Measurements from ENCODE around the gene EXOSC9. TPM values are rescaled to one million over a fixed set of nuclear protein-coding genes. Genes with fewer than 3 reads are reported as not detected.

EXOSC9 gene
- total and polyA plus RNA-seq, 2 experiments from 2014 or later: 71.9 to 105 TPM

DNA sequence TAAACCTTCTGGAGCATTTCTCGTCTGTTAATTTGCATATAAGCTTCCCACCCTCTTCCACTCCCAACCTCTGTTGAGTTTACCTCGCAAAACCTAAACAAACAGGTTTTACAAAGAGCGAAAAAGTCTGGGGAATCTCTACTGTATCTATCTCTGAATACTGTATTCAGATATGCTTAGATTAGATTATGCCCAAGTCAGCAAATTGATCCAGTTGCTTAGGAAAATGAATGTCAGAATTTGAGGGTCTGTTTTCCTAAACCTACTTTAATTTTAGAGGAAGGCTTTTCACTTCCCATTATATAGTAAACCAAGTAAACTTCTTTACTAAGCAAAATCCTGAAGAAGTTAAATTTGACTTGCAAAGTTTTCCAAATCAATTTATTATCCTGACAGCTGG lies 15.9 kb downstream of the EXOSC9 start:
- no peak for ATAC-seq
- no peak overlapping the region for H3K4me3 ChIP-seq
- H3K4me2 ChIP-seq: no peak overlapping the region
- no peak overlapping the region for H2AFZ ChIP-seq
- Mint-ChIP-seq H3K9me3 (no peaks in the 10 kb centered on the region), H3K4me3 (no peak overlapping the region), H3K27ac (no peak overlapping the region), H3K36me3 (ENCODE audit: low read depth) (peaks cover 85% of the 10 kb centered on the region), H3K4me1 (no peaks in the 10 kb centered on the region), H3K27me3 (ENCODE audit: insufficient read depth, low read depth, poor library complexity) (no peaks in the 10 kb centered on the region)
- H3F3A ChIP-seq (replicated peaks; ENCODE audit: low read depth): peaks cover 5% of the 10 kb centered on the region; the same call in 1 of the 2 replicates
- peaks cover 96% of the 10 kb centered on the region for H3K36me3 ChIP-seq (ENCODE audit: insufficient read depth)
- 0 out of 2 replicates have a peak, but pooled peaks cover 5% of the 10 kb centered on the region for H3K4me1 ChIP-seq (ENCODE audit: insufficient read depth)
- no peak for TF ChIP-seq EZH2phosphoT487 (IDR thresholded peaks at IDR 0.05; ENCODE audit: unreplicated experiment)
- TF ChIP-seq POLR2AphosphoS5 (IDR thresholded peaks at IDR 0.05; ENCODE audit: low read depth): no peak
- H3K27ac ChIP-seq (ENCODE audit: low read depth): no peak overlapping the region
- no peaks in the 10 kb centered on the region for H3K27me3 ChIP-seq (ENCODE audit: insufficient read depth)
- no peak for DNase-seq (ENCODE audit: low spot score)
- H3K9me2 ChIP-seq (ENCODE audit: insufficient read depth): no peaks in the 10 kb centered on the region
- peaks cover 25% of the 10 kb centered on the region for H3K79me2 ChIP-seq (replicated peaks; ENCODE audit: insufficient read depth)
- peaks cover 15% of the 10 kb centered on the region for H4K20me1 ChIP-seq (replicated peaks; ENCODE audit: insufficient read depth)

DNA sequence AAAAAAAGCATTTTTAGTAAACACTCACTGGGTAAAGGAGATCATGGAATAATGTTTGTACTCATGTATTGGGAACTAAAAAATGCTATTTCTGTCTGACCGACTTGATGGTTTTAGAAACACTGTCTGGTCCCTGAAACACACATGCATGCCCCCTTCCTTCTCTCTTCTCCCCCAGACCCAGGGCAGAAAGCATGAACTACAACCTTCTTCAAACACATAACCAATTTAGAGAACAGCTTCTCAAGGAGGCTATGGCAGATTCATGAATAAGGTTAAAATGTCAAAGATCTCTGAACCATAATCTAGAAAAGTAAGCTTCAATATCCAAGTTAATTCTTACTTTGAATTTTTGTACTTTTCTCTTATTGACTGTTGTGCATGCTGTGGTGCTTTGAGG lies 16.6 kb downstream of the EXOSC9 start:
- no peak overlapping the region for H3K4me2 ChIP-seq
- DNase-seq (ENCODE audit: low spot score): no peak
- no peak overlapping the region for H2AFZ ChIP-seq
- TF ChIP-seq POLR2AphosphoS5 (IDR thresholded peaks at IDR 0.05; ENCODE audit: low read depth): no peak
- no peak for TF ChIP-seq EZH2phosphoT487 (IDR thresholded peaks at IDR 0.05; ENCODE audit: unreplicated experiment)
- no peak for TF ChIP-seq ZNF331 (CRISPR knock-in tag; IDR thresholded peaks at IDR 0.05; ENCODE audit: low read depth)
- TF ChIP-seq EZH2 (IDR thresholded peaks at IDR 0.05; ENCODE audit: low read depth, unreplicated experiment): no peak
- TF ChIP-seq CTCF (conservative IDR thresholded peaks at IDR 0.05; ENCODE audit: low read depth in 2 of 2): no peak
- no peak for TF ChIP-seq STAT1 (IDR thresholded peaks at IDR 0.05; ENCODE audit: unreplicated experiment)
- H3F3A ChIP-seq (replicated peaks; ENCODE audit: low read depth): peaks cover 5% of the 10 kb centered on the region; the same call in 1 of the 2 replicates
- no peak overlapping the region for H3K27ac ChIP-seq (ENCODE audit: low read depth)
- H3K9me2 ChIP-seq (ENCODE audit: insufficient read depth): no peaks in the 10 kb centered on the region
- Mint-ChIP-seq H3K27ac (no peak overlapping the region), H3K4me1 (peaks cover 5% of the 10 kb centered on the region), H3K27me3 (ENCODE audit: insufficient read depth, low read depth, poor library complexity) (peaks cover 3% of the 10 kb centered on the region), H3K9me3 (no peaks in the 10 kb centered on the region), H3K36me3 (ENCODE audit: low read depth) (peaks cover 89% of the 10 kb centered on the region), H3K4me3 (no peak overlapping the region)
- H3K4me3 ChIP-seq: no peak overlapping the region
- H3K27me3 ChIP-seq (ENCODE audit: insufficient read depth): no peaks in the 10 kb centered on the region
- no peak for ATAC-seq
- H3K36me3 ChIP-seq (ENCODE audit: insufficient read depth): peaks cover 95% of the 10 kb centered on the region
- H3K79me2 ChIP-seq (replicated peaks; ENCODE audit: insufficient read depth): peaks cover 32% of the 10 kb centered on the region
- peaks cover 11% of the 10 kb centered on the region; the same call in 1 of the 2 replicates for H3K4me1 ChIP-seq (ENCODE audit: insufficient read depth)
- peaks cover 19% of the 10 kb centered on the region for H4K20me1 ChIP-seq (replicated peaks; ENCODE audit: insufficient read depth)

DNA sequence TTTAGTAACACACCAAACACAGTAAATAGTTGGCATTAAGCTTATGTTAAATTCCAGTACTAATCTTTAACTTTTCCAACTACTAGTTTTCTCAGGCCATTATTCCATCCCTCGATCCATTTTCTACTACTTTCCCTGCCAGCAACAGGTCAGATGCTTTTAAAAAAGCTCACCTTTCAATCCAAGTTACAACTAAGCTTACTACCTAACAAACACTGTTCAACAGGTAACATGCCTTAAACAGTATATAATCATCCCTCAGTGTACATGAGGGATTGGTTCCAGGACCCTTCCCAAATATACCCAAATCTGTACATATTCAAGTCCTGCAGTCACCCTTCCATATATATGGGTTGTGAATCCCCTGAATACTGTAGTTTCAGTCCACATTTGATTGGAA lies 17.1 kb downstream of the EXOSC9 start:
- Mint-ChIP-seq H3K9me3 (no peaks in the 10 kb centered on the region), H3K4me3 (no peak overlapping the region), H3K36me3 (ENCODE audit: low read depth) (peaks cover 89% of the 10 kb centered on the region), H3K27me3 (ENCODE audit: insufficient read depth, low read depth, poor library complexity) (peaks cover 8% of the 10 kb centered on the region), H3K4me1 (peaks cover 7% of the 10 kb centered on the region), H3K27ac (no peak overlapping the region)
- Histone ChIP-seq H2AFZ (no peak overlapping the region), H4K20me1 (replicated peaks; ENCODE audit: insufficient read depth) (peaks cover 19% of the 10 kb centered on the region), H3K9me2 (ENCODE audit: insufficient read depth) (no peaks in the 10 kb centered on the region), H3K79me2 (replicated peaks; ENCODE audit: insufficient read depth) (peaks cover 37% of the 10 kb centered on the region), H3K4me3 (no peak overlapping the region), H3K36me3 (ENCODE audit: insufficient read depth) (peaks cover 90% of the 10 kb centered on the region), H3F3A (replicated peaks; ENCODE audit: low read depth) (peaks cover 5% of the 10 kb centered on the region; the same call in 1 of the 2 replicates), H3K4me1 (ENCODE audit: insufficient read depth) (peaks cover 11% of the 10 kb centered on the region; the same call in 1 of the 2 replicates), H3K4me2 (no peak overlapping the region), H3K27me3 (ENCODE audit: insufficient read depth) (no peaks in the 10 kb centered on the region), H3K27ac (ENCODE audit: low read depth) (no peak overlapping the region)
- DNase-seq (ENCODE audit: low spot score): no peak
- no peak for ATAC-seq
- TF ChIP-seq CTCF (conservative IDR thresholded peaks at IDR 0.05; ENCODE audit: low read depth in 2 of 2) (no peak), EZH2phosphoT487 (IDR thresholded peaks at IDR 0.05; ENCODE audit: unreplicated experiment) (no peak), POLR2AphosphoS5 (IDR thresholded peaks at IDR 0.05; ENCODE audit: low read depth) (peak; percentile 16; the same call in 1 of the 2 replicates), NANOG (IDR thresholded peaks at IDR 0.05; ENCODE audit: borderline replicate concordance) (no peak), CREB1 (CRISPR knock-in tag; IDR thresholded peaks at IDR 0.05; ENCODE audit: low read depth) (no peak)

Measured in GM23338 (cell line).